Psoas muscle (tissue), 8 donors: ENCODE measurements around the gene PYHIN1. TPM values are rescaled to one million over a fixed set of nuclear protein-coding genes. Genes with fewer than 3 reads are reported as not detected.

Experiments used
- ATAC-seq, 4 donors: fragments of 200-7000 bp; cut with Tn5 transposase; one replicate each; pipeline ENCODE4 v1.9.1; 2020; ENCODE audit warnings: moderate library complexity in 3 of 4, mild to moderate bottlenecking in 2 of 4
- DNase-seq, 2 donors: peaks; one replicate each; pipeline ENCODE4 v3.0.0-alpha.2; 2020
- H3K27ac ChIP-seq: fragments of 200-600 bp; one replicate; pipeline ENCODE4 v1.8.0; 2022
- H3K27me3 ChIP-seq, 3 donors: fragments of 200-600 bp in 1 of 3; one replicate each; pipeline versions ENCODE4 v1.6.1 to v1.8.0; 2013 to 2022; ENCODE audit warnings: low read length in 2 of 3, mild to moderate bottlenecking in 2 of 3, moderate library complexity in 1 of 3; ENCODE audit not compliant: insufficient read depth in 3 of 3
- H3K36me3 ChIP-seq, 2 donors: fragments of 200-600 bp in 1 of 2; one replicate each; pipeline versions ENCODE4 v1.6.1 to v1.8.0; 2013 to 2022; ENCODE audit warnings: low read depth in 1 of 2, mild to moderate bottlenecking in 1 of 2, moderate library complexity in 1 of 2; ENCODE audit not compliant: insufficient read depth in 1 of 2
- H3K4me1 ChIP-seq: fragments of 200-600 bp; one replicate; pipeline ENCODE4 v1.8.0; 2022
- H3K4me3 ChIP-seq: fragments of 200-600 bp; one replicate; pipeline ENCODE4 v1.8.0; 2022; ENCODE audit warnings: mild to moderate bottlenecking
- H3K9me3 ChIP-seq: fragments of 200-600 bp; one replicate; pipeline ENCODE4 v1.8.0; 2022
- WGBS, 3 donors: extraction: QIAGEN DNeasy Blood & Tissue Kit; methylation state at CpG; one replicate each; pipeline versions ENCODE4 v1.1.6 to v1.1.7; 2013; 5-methylcytosine and 5-hydroxymethylcytosine counted together
- intact Hi-C, 2 donors: fragments of 100-400 bp; cut with DNase I; formaldehyde crosslinking; loops; one replicate each; pipeline versions ENCODE4 v1.11.0 to v1.14.2; 2022
- polyA plus RNA-seq, 3 donors: library from polyadenylated mRNA; stranded (reverse); fragments of 200-250 nt; gene quantifications; one replicate each; pipeline ENCODE4 v1.2.3, GENCODE V29; 2013
- total RNA-seq, 4 donors: library from RNA; stranded (reverse); fragmentation: NEBNext Ultra II Directional in 2 of 4; extraction: Animal tissue kit (Norgen Biotek cat#: 25700) in 2 of 4; gene quantifications; one replicate each; pipeline versions ENCODE4 v1.2.1 to v1.2.4, GENCODE V29; 2021 to 2023
- TF ChIP-seq, protein P1 (sequence below): fragments of 200-600 bp; IDR thresholded peaks from one replicate; pipeline ENCODE4 v1.8.0; 2022; ENCODE audit warnings: antibody characterized with exemption
- donor health status: healthy with polysubstance abuse.
- donor health status: DM: no; HTN: no; CAD: no; lungs with moderate emphysema.
- donor health status: Bipolar disorder and iron deficiency.
- donor health status: healthy.
- donor health status: DM: yes; HTN: yes; CAD: no.
- donor health status: DM: no; HTN: no; CAD: no.
- donor health status: DM: no; HTN: no; CAD: no.
- donor health status: DM: yes; HTN: yes; CAD: no.

PYHIN1 gene
- total and polyA plus RNA-seq, 7 donors, result 0.04 to 0.32 (median 0.21) TPM; not detected in 2

DNA sequence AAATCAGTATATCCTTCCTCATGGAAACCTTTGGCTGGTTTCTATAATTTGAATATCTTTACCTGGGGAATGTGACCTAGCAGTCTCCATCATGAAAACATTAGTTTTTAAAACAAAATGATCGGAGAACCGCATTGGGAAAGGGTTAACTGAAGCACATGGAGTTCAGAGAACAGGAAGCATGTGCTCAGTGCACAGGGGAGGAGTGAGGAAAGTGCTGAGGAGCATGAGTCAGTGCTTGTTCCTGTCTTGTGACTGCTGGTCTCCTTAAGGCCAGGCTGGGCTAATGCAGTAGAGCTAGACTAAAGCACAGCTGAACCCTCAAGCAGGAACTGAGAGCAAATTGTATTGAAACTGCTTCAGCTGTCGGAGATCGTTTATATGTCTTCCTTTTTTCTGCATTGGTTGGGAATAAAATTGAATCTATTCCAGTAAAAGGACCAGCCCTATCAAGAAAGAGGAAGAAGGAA is 84.1 kb downstream of the PYHIN1 start:
- H3K4me3 ChIP-seq, result peak overlapping the region; percentile 29
- DNase-seq (peak; percentile 49 to 62), ATAC-seq (peak; percentile 54 to 89 (median 84))
- peak overlapping the region; percentile 51 for H3K27ac ChIP-seq
- H3K36me3 ChIP-seq, result peaks cover 3 to 40% of the 10 kb centered on the region in 2 donors
- H3K9me3 ChIP-seq, result no peaks in the 10 kb centered on the region
- H3K4me1 ChIP-seq, result no peaks in the 10 kb centered on the region
- 54 to 62% (median 57%) methylated on average over 4 of the region's 4 CpGs for WGBS, 3 donors
- TF ChIP-seq, protein P1, sequence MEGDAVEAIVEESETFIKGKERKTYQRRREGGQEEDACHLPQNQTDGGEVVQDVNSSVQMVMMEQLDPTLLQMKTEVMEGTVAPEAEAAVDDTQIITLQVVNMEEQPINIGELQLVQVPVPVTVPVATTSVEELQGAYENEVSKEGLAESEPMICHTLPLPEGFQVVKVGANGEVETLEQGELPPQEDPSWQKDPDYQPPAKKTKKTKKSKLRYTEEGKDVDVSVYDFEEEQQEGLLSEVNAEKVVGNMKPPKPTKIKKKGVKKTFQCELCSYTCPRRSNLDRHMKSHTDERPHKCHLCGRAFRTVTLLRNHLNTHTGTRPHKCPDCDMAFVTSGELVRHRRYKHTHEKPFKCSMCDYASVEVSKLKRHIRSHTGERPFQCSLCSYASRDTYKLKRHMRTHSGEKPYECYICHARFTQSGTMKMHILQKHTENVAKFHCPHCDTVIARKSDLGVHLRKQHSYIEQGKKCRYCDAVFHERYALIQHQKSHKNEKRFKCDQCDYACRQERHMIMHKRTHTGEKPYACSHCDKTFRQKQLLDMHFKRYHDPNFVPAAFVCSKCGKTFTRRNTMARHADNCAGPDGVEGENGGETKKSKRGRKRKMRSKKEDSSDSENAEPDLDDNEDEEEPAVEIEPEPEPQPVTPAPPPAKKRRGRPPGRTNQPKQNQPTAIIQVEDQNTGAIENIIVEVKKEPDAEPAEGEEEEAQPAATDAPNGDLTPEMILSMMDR, result no peak
- intact Hi-C loops, result no loop called here
- H3K27me3 ChIP-seq, result no peaks in the 10 kb centered on the region

DNA sequence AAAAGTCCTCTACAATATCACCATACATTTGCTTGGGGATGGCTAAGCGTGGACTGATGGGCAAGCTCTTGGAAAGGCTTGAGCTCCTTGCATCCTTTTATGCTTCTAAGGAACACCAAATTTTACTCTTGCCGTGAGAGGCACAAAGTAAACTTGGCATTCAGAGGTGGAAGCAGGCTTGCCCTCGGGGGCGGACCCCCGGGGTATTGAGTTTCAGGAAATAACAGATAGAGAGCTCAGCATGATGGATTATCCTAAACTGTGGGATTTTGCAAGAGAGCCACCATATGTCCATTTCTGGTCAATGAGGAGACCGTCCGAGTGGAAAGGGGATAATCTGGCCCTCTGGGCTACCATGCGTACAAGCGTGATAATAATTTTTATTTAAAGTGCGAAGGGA is 92.4 kb downstream of the PYHIN1 start:
- H3K4me1 ChIP-seq, result peaks cover 4% of the 10 kb centered on the region
- H3K27ac ChIP-seq, result no peak overlapping the region
- TF ChIP-seq, protein P1, result no peak
- no peak for DNase-seq
- 71 to 75% (median 73%) methylated on average over 10 of the region's 10 CpGs for WGBS, 3 donors
- no peaks in the 10 kb centered on the region for H3K27me3 ChIP-seq
- no peak for ATAC-seq
- intact Hi-C loops, result no loop called here
- no peaks in the 10 kb centered on the region for H3K9me3 ChIP-seq
- no peak overlapping the region for H3K4me3 ChIP-seq
- H3K36me3 ChIP-seq, result peaks cover 0 to 21% of the 10 kb centered on the region in 2 donors

DNA sequence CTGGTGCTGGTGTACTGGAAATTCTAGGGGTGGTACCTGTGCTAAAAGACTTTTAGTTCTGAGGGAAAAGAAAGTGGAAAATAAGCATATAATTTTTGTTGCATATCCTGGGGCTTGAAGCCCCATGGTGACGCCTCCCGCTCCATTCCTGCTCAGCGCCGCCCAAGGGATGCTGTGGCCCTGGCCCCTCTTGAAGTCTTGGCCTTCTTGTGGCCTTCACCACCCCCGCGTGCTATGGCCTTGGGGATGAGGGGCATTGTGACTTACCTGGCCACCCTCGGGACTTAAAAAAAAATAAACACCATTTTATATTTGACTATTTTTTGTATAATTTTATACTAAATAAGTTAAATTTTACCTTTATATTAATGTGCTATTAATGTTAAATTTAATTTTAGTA is 93.7 kb downstream of the PYHIN1 start:
- peaks cover 0 to 14% of the 10 kb centered on the region in 2 donors for H3K36me3 ChIP-seq
- intact Hi-C loops, result no loop called here
- peaks cover 4% of the 10 kb centered on the region for H3K4me1 ChIP-seq
- ATAC-seq, result no peak
- DNase-seq, result no peak
- H3K27me3 ChIP-seq, result no peaks in the 10 kb centered on the region
- 93 to 95% (median 94%) methylated on average over 7 of the region's 7 CpGs for WGBS, 3 donors
- TF ChIP-seq, protein P1, result no peak
- H3K9me3 ChIP-seq, result no peaks in the 10 kb centered on the region
- H3K27ac ChIP-seq, result no peak overlapping the region
- no peak overlapping the region for H3K4me3 ChIP-seq

Other genes with a start within 250 kb of the PYHIN1 start
- under 1 TPM in 2 of 4 donors, not detected in 2; 0.57 to 0.74 TPM for gene SPTA1, start 244.8 kb upstream of the PYHIN1 start, total RNA-seq
- gene SPTA1, start 244.8 kb upstream of the PYHIN1 start, polyA plus RNA-seq, result under 1 TPM; 0.05 to 0.14 (median 0.07) TPM
- not detected for gene OR6K2, start 230.9 kb upstream of the PYHIN1 start, total RNA-seq
- gene OR6K2, start 230.9 kb upstream of the PYHIN1 start, polyA plus RNA-seq, result not detected
- gene OR6K3, start 210.8 kb upstream of the PYHIN1 start, total RNA-seq, result not detected
- gene OR6K3, start 210.8 kb upstream of the PYHIN1 start, polyA plus RNA-seq, result not detected
- not detected for gene OR6K6, start 176.8 kb upstream of the PYHIN1 start, total RNA-seq
- not detected for gene OR6K6, start 176.8 kb upstream of the PYHIN1 start, polyA plus RNA-seq
- not detected for gene OR6N1, start 159.4 kb upstream of the PYHIN1 start, total RNA-seq
- not detected for gene OR6N1, start 159.4 kb upstream of the PYHIN1 start, polyA plus RNA-seq
- not detected for gene OR6N2, start 150.3 kb upstream of the PYHIN1 start, total RNA-seq
- not detected for gene OR6N2, start 150.3 kb upstream of the PYHIN1 start, polyA plus RNA-seq
- 1 to 10 TPM; 1.2 to 3.3 (median 1.6) TPM for gene MNDA, start 100.2 kb upstream of the PYHIN1 start, total RNA-seq
- under 1 TPM; 0.38 to 0.49 (median 0.47) TPM for gene MNDA, start 100.2 kb upstream of the PYHIN1 start, polyA plus RNA-seq
- 10 to 100 TPM; 12.6 to 29.4 (median 15.3) TPM for gene IFI16, start 78.4 kb downstream of the PYHIN1 start, total RNA-seq
- 10 to 100 TPM in 2 of 3 donors, 1 to 10 TPM in 1; 9.6 to 14.0 (median 13.0) TPM for gene IFI16, start 78.4 kb downstream of the PYHIN1 start, polyA plus RNA-seq
- under 1 TPM in 3 of 4 donors, not detected in 1; 0.38 to 0.52 (median 0.40) TPM for gene AIM2, start 145.2 kb downstream of the PYHIN1 start, total RNA-seq
- under 1 TPM in 2 of 3 donors, not detected in 1; 0.06 to 0.07 TPM for gene AIM2, start 145.2 kb downstream of the PYHIN1 start, polyA plus RNA-seq
- gene CADM3, start 240.1 kb downstream of the PYHIN1 start, total RNA-seq, result 1 to 10 TPM in 2 of 4 donors, under 1 TPM in 2; 0.89 to 2.2 (median 1.1) TPM
- gene CADM3, start 240.1 kb downstream of the PYHIN1 start, polyA plus RNA-seq, result under 1 TPM; 0.32 to 0.83 (median 0.79) TPM